GM19193 (cell line): ENCODE results near the gene CCDC88C.

Source experiments
- POLR2A ChIP-seq: IDR thresholded peaks from 4 replicates; pipeline ENCODE4 v1.6.1; 2011; ENCODE audit not compliant: insufficient read depth, insufficient read length; ENCODE audit errors: extremely low read depth

CCDC88C gene

DNA sequence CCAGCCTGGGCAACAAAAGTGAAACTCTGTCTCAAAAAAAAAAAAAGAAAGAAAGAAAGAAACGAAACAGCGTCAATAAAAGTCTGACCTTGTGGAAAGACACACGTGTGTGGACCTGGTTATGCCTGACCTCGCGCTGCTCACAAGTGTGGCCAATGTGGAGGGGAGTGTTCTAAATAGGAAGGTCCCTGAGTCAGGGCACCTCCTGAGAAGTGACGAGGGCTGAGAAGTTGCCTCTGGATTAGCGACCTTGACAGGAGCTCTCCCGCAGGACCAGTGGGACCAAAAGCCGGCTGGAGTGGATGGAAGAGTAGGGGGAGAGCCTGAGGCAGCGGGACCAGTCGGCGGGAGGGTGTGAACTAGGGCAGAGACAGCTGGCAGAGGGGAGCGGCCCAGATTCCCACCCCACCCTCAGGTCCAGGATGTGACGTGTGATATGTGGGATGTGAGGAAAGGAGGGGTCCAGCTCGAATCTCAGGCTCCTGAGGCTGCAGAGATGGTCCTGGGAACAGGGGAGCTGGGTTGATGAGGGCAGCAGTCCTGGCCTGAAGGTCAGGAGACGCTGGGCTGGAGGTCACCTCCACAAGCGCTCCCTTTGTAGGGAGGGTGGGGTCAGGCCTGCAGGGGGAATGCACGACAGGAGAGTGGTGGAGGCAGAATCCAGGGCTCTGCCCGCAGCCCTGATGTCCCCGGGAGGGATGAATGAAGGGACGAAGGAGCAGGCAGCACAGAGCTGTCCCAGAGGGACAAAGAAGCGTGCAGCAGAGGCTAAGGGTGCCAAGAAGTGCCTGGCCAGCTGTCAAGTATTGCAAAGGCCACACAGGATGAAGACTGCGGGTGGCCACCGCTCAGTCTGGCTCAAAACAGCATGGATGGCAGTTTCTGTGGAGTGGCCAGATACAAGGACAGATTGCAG lies 148.3 kb downstream of the CCDC88C start:
- TF ChIP-seq POLR2A = no peak

DNA sequence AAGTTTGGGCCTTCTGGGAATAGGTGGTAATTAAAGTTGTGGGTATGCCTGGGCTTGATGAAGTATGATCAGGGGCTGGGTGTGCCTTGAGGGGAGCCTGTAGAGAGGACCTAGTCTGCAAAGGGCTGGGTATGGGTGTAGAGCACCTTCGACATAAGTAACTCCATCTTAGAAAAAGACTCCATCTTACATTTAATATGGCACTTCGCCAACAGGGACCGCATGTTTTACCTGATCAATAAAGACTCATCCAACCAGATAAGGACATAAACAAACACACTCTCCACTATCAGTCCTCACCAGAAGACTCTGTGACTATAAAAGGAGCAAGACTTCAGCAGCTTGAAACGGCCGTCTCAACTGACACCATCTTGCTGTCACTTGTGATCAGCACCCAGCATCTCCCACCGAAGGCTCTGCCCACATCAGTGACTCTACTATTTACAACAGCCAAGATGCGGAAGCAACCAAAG lies 149.6 kb downstream of the CCDC88C start:
- TF ChIP-seq POLR2A = no peak

DNA sequence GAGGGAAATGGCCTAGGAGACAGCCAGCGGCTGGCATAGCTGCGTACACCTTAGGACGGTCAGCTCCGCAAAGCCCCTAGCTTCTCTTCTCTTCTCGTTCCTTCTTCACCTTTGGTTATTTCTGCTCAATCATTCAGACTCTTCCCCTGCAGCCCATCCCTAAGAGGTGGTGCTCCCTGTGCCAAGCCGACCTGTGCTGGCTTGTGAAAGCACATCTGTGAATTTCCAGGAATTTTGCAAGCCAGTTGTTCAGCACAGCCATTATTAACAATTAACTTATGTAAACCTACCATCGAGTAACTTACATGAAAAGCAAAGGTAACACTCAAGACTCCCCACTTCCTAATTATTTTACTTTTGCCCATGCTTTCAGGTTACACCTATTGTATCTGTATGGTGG lies 152.2 kb downstream of the CCDC88C start:
- TF ChIP-seq POLR2A = no peak

DNA sequence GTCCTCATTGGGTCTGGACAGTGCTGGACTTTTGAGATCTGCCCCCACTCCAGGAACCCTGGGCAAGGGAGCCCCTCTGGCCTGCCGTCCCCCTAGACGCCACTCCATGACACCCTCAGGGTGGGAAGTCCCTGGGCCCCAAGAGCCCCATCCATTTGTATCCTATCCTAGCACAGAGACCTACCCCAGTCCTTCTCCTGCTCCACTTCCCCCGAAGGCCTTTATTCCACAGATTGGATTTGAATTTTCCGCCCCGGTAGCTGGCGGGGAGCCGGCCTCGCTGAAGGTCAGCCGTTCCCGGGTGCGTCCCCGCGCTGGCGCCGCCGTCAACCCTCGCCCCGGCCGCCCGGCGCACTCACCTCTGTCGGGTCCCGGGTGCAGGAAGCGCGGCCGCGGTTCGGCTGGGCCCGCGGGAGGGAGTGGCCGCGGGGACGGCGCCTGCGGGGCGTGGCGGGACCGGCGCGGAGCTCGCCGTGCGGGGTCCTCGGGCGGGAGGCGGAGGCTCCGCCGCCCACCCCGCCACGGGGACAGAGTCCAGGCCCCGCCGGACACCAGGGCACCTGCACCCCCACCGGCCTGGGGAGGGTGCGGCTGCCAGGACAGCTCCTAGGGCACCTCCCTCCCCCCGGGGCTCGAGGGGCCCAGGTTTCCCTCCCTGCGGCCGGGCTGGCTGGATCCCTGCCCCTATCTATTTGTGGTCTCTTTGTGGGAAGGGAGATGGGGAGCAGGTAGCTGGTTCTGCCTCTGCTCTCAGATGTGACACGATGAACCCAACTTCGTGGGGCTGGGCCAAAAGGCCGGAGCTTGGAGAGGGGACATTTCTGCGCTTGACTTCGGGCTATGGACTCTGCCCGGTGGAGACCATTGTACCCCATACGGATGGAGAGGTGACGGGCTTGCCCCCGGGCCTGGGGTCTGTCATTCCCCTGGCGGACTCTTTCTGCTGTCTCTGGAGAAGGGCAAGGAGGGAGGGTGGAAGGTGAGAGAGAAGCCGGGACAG lies 153.2 kb downstream of the CCDC88C start:
- TF ChIP-seq POLR2A = no peak

GRCh38 chr14:91263329-91263728 lies 154.3 kb downstream of the CCDC88C start:
- TF ChIP-seq POLR2A = no peak

- TF ChIP-seq POLR2A = no peak
Measured at GRCh38 chr14:91261986-91262549, 155.6 kb downstream of the CCDC88C start.

GRCh38 chr14:91261115-91261514 lies 156.5 kb downstream of the CCDC88C start:
- TF ChIP-seq POLR2A = no peak

GRCh38 chr14:91258876-91259275 lies 158.7 kb downstream of the CCDC88C start:
- TF ChIP-seq POLR2A = no peak

- no peak for TF ChIP-seq POLR2A
Measured at GRCh38 chr14:91258011-91258618, 159.5 kb downstream of the CCDC88C start.

DNA sequence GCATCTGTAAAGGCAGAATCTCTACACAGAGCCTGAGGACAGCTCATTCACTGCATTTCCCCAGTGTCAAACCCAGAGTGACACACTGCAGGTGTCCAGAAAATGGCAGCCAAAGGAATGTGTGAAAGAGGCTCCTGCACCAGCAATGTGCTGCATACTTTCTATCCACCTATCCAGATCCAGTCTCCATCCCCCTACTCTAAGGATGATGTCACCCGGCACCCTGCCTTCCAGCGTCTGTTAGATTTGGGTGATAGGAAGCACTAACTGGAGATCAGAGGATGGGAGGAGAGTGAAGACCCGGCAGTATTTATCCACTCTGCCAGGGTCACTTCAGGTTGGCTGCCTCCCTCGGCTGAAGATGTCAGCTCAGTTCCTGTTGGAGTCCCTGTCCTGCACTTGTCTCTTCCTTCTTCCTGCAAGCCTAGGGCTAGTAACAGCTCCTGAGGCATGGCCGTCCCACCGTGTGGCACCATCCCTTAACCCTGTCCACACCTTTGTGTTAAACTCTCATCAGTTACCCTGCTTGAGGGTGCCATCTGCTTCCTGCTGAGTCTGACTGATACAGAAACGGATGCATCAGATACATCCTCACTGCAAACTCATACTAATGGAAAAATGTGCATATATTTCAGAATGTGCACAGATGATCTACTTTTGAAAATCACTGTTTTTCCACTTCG lies 160.2 kb downstream of the CCDC88C start:
- no peak for TF ChIP-seq POLR2A

GRCh38 chr14:91256661-91257060 lies 161.0 kb downstream of the CCDC88C start:
- no peak for TF ChIP-seq POLR2A

DNA sequence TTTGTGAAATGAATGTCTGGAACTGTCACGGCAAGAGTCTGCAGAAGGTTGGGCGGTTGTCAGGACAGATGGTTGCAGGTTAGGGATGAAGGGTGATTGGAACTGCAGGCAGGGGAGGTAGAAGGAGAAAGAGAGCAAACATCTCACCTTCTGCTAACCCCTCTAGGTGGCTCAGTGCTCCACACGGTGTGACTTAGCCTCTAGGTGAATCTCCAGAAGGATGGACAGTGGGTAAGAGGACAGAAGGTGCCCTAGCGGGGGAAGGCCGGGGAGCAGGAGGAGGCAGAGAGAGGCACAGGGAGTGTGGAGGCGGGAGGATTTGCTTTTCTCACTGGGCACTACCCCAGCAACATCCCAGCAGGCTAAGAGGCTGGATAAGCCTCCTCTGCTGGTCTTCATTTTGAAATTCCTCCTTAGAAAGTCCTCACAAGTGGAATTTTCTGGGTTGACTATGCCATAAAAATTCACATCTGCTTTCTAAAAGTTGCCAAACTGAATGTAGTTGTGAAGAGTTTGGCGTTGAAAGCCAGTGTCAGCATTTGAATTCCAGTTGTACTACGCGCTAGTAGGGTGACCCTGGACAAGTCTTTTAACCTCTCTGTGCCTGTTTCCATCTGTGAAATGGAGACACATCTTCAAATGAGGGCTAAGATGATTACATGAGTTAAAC lies 162.5 kb downstream of the CCDC88C start:
- TF ChIP-seq POLR2A = no peak

DNA sequence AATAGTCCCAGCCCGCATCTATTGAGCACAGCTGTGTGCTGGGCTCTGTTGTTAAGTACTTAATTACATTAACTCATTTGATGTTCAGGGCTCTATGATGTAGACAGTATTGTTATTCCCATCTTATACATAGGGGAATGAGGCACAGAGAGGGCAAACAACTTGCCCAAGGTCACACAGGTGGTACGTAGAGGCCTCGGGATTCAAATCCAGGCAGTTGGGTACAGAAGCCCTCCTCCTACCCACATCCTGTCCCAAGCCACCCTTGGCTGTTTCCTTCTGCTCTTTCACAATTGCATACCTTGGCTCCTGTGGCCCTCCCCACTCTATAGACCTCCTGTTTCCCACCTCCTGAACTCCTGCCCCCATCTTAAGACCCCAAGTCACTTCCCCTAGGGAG lies 163.2 kb downstream of the CCDC88C start:
- TF ChIP-seq POLR2A = no peak
